Right lobe of liver (tissue), 6 donors: Measurements from ENCODE around the gene ASIC4. TPM values are rescaled to one million over a fixed set of nuclear protein-coding genes. Genes with fewer than 3 reads are reported as not detected.

ENCODE experiments used
- ATAC-seq, 4 donors: fragments of 200-7000 bp; cut with Tn5 transposase; one replicate each; pipeline ENCODE4 v1.9.1; 2020; ENCODE audit warnings: mild to moderate bottlenecking in 4 of 4, moderate library complexity in 4 of 4
- DNase-seq, 3 donors: peaks; one replicate each; pipeline ENCODE4 v3.0.0-alpha.2; 2020
- H3K27ac ChIP-seq, 3 donors: fragments of 200-600 bp; one replicate each; pipeline ENCODE4 v1.8.0; 2022
- H3K27me3 ChIP-seq, 2 donors: fragments of 200-600 bp; one replicate each; pipeline ENCODE4 v1.8.0; 2022
- H3K36me3 ChIP-seq, 4 donors: fragments of 200-600 bp; sonication (generic) in 1 of 4; one replicate each; pipeline versions ENCODE4 v1.5.1 to v1.8.0; 2017 to 2022; ENCODE audit warnings: control low read depth in 1 of 4
- H3K4me1 ChIP-seq, 4 donors: fragments of 200-600 bp; sonication (generic) in 1 of 4; one replicate each; pipeline versions ENCODE4 v1.5.1 to v1.8.0; 2017 to 2022; ENCODE audit warnings: control low read depth in 1 of 4
- H3K4me3 ChIP-seq, 3 donors: fragments of 200-600 bp; one replicate each; pipeline ENCODE4 v1.8.0; 2022
- H3K9me3 ChIP-seq, 4 donors: fragments of 200-600 bp; sonication (generic) in 1 of 4; one replicate each; pipeline versions ENCODE4 v1.5.1 to v1.8.0; 2017 to 2022; ENCODE audit warnings: control low read depth in 1 of 4
- POLR2A ChIP-seq: fragments of 450-650 bp; IDR thresholded peaks from one replicate; pipeline ENCODE4 v1.6.1; 2017; ENCODE audit warnings: antibody characterized with exemption, mild to moderate bottlenecking
- WGBS: methylation state at CpG from one replicate; pipeline ENCODE4 v1.1.6; 2018; ENCODE audit warnings: low coverage, low lambda C conversion rate; ENCODE audit not compliant: insufficient coverage; ENCODE audit errors: missing lambda C conversion rate; 5-methylcytosine and 5-hydroxymethylcytosine counted together
- intact Hi-C, 2 donors: fragments of 100-400 bp; cut with DNase I; formaldehyde crosslinking; loops; one replicate each; pipeline versions ENCODE4 v1.11.2 to v1.14.1; 2022
- total RNA-seq, 6 experiments: library from RNA; depleted of rRNA in 2 of 6; stranded (reverse); fragments of >200 nt in 2 of 6; fragmentation: NEBNext Ultra II Directional in 3 of 6; extraction: Animal tissue kit (Norgen Biotek cat#: 25700) in 3 of 6; gene quantifications; one replicate each; pipeline versions ENCODE4 v1.1.0 to v1.2.4, GENCODE V29; 2016 to 2023
- TF ChIP-seq, protein P1 (sequence below), 4 donors: fragments of 200-600 bp in 3 of 4; fragments of 450-650 bp in 1 of 4; IDR thresholded peaks; one replicate each; pipeline versions ENCODE4 v1.5.1 to v1.8.0; 2016 to 2022; ENCODE audit warnings: antibody characterized with exemption in 4 of 4, mild to moderate bottlenecking in 2 of 4
- donor health status: DM: no; HTN: yes; CAD: no.
- donor health status: DM: no; HTN: no; CAD: no.
- donor health status: DM: no; HTN: no; CAD: no.
- donor health status: DM: no; HTN: yes; CAD: no.
- donor health status: DM: no; HTN: yes; CAD: no.

ASIC4 gene
- total RNA-seq, 6 experiments from 2014 or later, result not detected

GRCh38 chr2:219488844-219489194 is 25.5 kb upstream of the ASIC4 start:
- TF ChIP-seq, protein P1, sequence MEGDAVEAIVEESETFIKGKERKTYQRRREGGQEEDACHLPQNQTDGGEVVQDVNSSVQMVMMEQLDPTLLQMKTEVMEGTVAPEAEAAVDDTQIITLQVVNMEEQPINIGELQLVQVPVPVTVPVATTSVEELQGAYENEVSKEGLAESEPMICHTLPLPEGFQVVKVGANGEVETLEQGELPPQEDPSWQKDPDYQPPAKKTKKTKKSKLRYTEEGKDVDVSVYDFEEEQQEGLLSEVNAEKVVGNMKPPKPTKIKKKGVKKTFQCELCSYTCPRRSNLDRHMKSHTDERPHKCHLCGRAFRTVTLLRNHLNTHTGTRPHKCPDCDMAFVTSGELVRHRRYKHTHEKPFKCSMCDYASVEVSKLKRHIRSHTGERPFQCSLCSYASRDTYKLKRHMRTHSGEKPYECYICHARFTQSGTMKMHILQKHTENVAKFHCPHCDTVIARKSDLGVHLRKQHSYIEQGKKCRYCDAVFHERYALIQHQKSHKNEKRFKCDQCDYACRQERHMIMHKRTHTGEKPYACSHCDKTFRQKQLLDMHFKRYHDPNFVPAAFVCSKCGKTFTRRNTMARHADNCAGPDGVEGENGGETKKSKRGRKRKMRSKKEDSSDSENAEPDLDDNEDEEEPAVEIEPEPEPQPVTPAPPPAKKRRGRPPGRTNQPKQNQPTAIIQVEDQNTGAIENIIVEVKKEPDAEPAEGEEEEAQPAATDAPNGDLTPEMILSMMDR (IDR thresholded peaks at IDR 0.05), result no peak
- TF ChIP-seq POLR2A, result no peak
- H3K36me3 ChIP-seq, result no peaks in the 10 kb centered on the region
- H3K27ac ChIP-seq, result no peak overlapping the region
- no peak overlapping the region for H3K4me3 ChIP-seq
- no peaks in the 10 kb centered on the region for H3K9me3 ChIP-seq
- no peak for ATAC-seq
- no peak for DNase-seq
- H3K27me3 ChIP-seq, result peaks cover 0 to 15% of the 10 kb centered on the region in 2 donors
- intact Hi-C loops, result no loop called here
- no peaks in the 10 kb centered on the region for H3K4me1 ChIP-seq
- WGBS, result no CpG with 5 or more reads among the region's 14 CpGs

- Histone ChIP-seq H3K4me3 (no peak overlapping the region), H3K9me3 (no peaks in the 10 kb centered on the region), H3K4me1 (no peaks in the 10 kb centered on the region), H3K27ac (no peak overlapping the region), H3K27me3 (peaks cover 0 to 10% of the 10 kb centered on the region in 2 donors), H3K36me3 (no peaks in the 10 kb centered on the region)
- intact Hi-C loops, result no loop called here
- no peak for ATAC-seq
- no peak for DNase-seq
- TF ChIP-seq, protein P1 (IDR thresholded peaks at IDR 0.05), result no peak
- TF ChIP-seq POLR2A, result no peak
- 75% methylated on average over 5 of the region's 9 CpGs for WGBS
These were observed 25.0 kb upstream of the ASIC4 start for GRCh38 chr2:219489315-219489714.

- TF ChIP-seq POLR2A, result no peak
- TF ChIP-seq, protein P1 (IDR thresholded peaks at IDR 0.05), result no peak
- Histone ChIP-seq H3K27me3 (peaks cover 0 to 3% of the 10 kb centered on the region in 2 donors), H3K4me3 (no peak overlapping the region), H3K9me3 (no peaks in the 10 kb centered on the region), H3K4me1 (no peaks in the 10 kb centered on the region), H3K36me3 (no peaks in the 10 kb centered on the region), H3K27ac (no peak overlapping the region)
- no CpG with 5 or more reads among the region's 23 CpGs for whole genome bisulfite sequencing
- intact Hi-C loops, result no loop called here
- ATAC-seq (no peak), DNase-seq (no peak)
These were observed 24.1 kb upstream of the ASIC4 start for GRCh38 chr2:219490186-219490585.

DNA sequence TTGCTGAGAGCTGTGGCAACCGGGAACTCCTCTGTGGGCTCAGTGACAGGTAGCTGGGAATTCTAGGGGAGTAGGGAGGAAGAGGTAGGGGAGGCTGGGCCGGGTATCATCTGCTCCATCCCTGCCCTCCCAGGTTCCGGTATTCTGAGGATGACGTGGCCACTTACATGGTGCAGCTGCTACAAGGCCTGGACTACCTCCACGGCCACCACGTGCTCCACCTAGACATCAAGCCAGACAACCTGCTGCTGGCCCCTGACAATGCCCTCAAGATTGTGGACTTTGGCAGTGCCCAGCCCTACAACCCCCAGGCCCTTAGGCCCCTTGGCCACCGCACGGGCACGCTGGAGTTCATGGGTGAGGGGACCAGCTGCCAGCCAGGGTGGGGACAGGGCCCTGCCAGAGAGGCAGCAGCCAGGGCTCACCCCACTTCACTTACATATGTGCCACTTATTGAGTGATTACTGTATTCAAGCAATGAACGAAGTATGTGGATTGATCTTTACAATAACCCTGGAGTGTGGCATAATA is 23.6 kb upstream of the ASIC4 start:
- H3K4me3 ChIP-seq, result no peak overlapping the region
- no peaks in the 10 kb centered on the region for H3K4me1 ChIP-seq
- H3K27ac ChIP-seq, result no peak overlapping the region
- H3K36me3 ChIP-seq, result no peaks in the 10 kb centered on the region
- intact Hi-C loops, result no loop called here
- no peaks in the 10 kb centered on the region for H3K9me3 ChIP-seq
- WGBS, result 73% methylated on average over 3 of the region's 10 CpGs
- H3K27me3 ChIP-seq, result no peaks in the 10 kb centered on the region
- DNase-seq (no peak), ATAC-seq (no peak)
- TF ChIP-seq, protein P1 (IDR thresholded peaks at IDR 0.05), result no peak
